SK-N-SH treated with all-trans-retinoic acid at 6 μM for 48 hours (cell line): Measurements from ENCODE around the gene SPCS2.

Experiments
- ARNTL ChIP-seq: fragments of 450-650 bp; formaldehyde crosslinking; IDR thresholded peaks from 2 replicates; pipeline ENCODE4 v1.5.0; 2020; ENCODE audit warnings: low read depth, mild to moderate bottlenecking, moderate library complexity, borderline replicate concordance
- ESRRG ChIP-seq: fragments of 250-450 bp; sonication (Bioruptor Pico); IDR thresholded peaks from 2 replicates; pipeline ENCODE4 v1.6.1; 2021; ENCODE audit warnings: mild to moderate bottlenecking
- OSR1 ChIP-seq: fragments of 250-450 bp; sonication (Bioruptor Pico); IDR thresholded peaks from 2 replicates; pipeline ENCODE4 v1.8.0; 2022; ENCODE audit warnings: moderate library complexity, mild to moderate bottlenecking, inconsistent platforms
- PPARA ChIP-seq: fragments of 250-450 bp; sonication (Bioruptor Pico); IDR thresholded peaks from 2 replicates; pipeline ENCODE4 v1.5.0; 2020; ENCODE audit warnings: mild to moderate bottlenecking, borderline replicate concordance
- RARB ChIP-seq: fragments of 250-450 bp; sonication (Bioruptor Pico); IDR thresholded peaks from 2 replicates; pipeline ENCODE4 v1.8.0; 2021; ENCODE audit warnings: mild to moderate bottlenecking, moderate library complexity
- ZC3H10 ChIP-seq: fragments of 250-450 bp; sonication (Bioruptor Pico); IDR thresholded peaks from 2 replicates; pipeline ENCODE4 v1.5.1; 2021; ENCODE audit warnings: mild to moderate bottlenecking, moderate library complexity
- ZFP3 ChIP-seq: fragments of 250-450 bp; sonication (Bioruptor Pico); IDR thresholded peaks from 2 replicates; pipeline ENCODE4 v1.5.0; 2020; ENCODE audit warnings: mild to moderate bottlenecking, moderate library complexity
- ZFP30 ChIP-seq: fragments of 450-650 bp; formaldehyde crosslinking; IDR thresholded peaks from 2 replicates; pipeline ENCODE4 v1.5.0; 2022; ENCODE audit warnings: mild to moderate bottlenecking, moderate library complexity
- ZNF565 ChIP-seq: fragments of 450-650 bp; formaldehyde crosslinking; conservative IDR thresholded peaks from 2 replicates; pipeline ENCODE4 v1.5.0; 2020; ENCODE audit warnings: low read depth, mild to moderate bottlenecking, moderate library complexity
- ZNF70 ChIP-seq: fragments of 450-650 bp; formaldehyde crosslinking; IDR thresholded peaks from 2 replicates; pipeline ENCODE4 v1.5.0; 2020; ENCODE audit warnings: mild to moderate bottlenecking, moderate library complexity
- ZNF8 ChIP-seq: fragments of 450-650 bp; formaldehyde crosslinking; IDR thresholded peaks from 2 replicates; pipeline ENCODE4 v1.5.0; 2020; ENCODE audit warnings: mild to moderate bottlenecking, moderate library complexity
- TF ChIP-seq, protein P1 (sequence below): fragments of 250-450 bp; sonication (Bioruptor Pico); IDR thresholded peaks from 2 replicates; pipeline ENCODE4 v1.5.1; 2021; ENCODE audit warnings: mild to moderate bottlenecking, moderate library complexity
- TF ChIP-seq, protein P2 (sequence below): fragments of 250-450 bp; sonication (Bioruptor Pico); IDR thresholded peaks from 2 replicates; pipeline ENCODE4 v1.8.0; 2020; ENCODE audit warnings: mild to moderate bottlenecking, moderate library complexity, borderline replicate concordance
- TF ChIP-seq, protein P3 (sequence below): fragments of 250-450 bp; sonication (Bioruptor Pico); IDR thresholded peaks from 2 replicates; pipeline ENCODE4 v1.8.0; 2021; ENCODE audit warnings: low read depth, mild to moderate bottlenecking, moderate library complexity, borderline replicate concordance

DNA sequence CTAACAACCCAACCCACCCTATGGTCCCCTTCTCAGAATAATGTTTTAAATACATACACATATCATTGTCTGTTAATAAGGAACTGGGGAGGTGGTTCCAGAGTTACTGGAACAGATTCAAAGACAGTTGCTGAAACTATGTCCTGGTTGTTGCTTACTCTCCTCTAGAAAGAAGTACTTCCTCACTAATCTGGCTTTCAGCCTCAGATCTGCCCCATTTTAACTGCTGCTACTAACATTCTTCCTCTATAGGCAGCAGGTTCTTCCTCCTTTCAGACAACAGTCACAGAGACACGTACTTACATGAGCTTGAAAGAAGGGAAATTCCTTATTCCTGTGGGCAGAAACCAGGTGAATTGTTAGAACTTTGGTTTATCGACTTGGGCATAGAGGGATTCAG, 31.6 kb downstream of the SPCS2 start:
- TF ChIP-seq ARNTL (CRISPR knock-in tag): no peak
- no peak for TF ChIP-seq ZFP30 (CRISPR knock-in tag)
- TF ChIP-seq PPARA (CRISPR knock-in tag): no peak
- TF ChIP-seq RARB (CRISPR knock-in tag): no peak
- TF ChIP-seq ZNF8 (CRISPR knock-in tag): no peak
- TF ChIP-seq, protein P1, sequence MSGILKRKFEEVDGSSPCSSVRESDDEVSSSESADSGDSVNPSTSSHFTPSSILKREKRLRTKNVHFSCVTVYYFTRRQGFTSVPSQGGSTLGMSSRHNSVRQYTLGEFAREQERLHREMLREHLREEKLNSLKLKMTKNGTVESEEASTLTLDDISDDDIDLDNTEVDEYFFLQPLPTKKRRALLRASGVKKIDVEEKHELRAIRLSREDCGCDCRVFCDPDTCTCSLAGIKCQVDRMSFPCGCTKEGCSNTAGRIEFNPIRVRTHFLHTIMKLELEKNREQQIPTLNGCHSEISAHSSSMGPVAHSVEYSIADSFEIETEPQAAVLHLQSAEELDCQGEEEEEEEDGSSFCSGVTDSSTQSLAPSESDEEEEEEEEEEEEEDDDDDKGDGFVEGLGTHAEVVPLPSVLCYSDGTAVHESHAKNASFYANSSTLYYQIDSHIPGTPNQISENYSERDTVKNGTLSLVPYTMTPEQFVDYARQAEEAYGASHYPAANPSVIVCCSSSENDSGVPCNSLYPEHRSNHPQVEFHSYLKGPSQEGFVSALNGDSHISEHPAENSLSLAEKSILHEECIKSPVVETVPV (CRISPR knock-in tag): no peak
- TF ChIP-seq ZFP3 (CRISPR knock-in tag): no peak
- TF ChIP-seq ZC3H10: no peak
- TF ChIP-seq ESRRG (CRISPR knock-in tag): no peak
- TF ChIP-seq OSR1 (CRISPR knock-in tag): no peak
- TF ChIP-seq, protein P2, sequence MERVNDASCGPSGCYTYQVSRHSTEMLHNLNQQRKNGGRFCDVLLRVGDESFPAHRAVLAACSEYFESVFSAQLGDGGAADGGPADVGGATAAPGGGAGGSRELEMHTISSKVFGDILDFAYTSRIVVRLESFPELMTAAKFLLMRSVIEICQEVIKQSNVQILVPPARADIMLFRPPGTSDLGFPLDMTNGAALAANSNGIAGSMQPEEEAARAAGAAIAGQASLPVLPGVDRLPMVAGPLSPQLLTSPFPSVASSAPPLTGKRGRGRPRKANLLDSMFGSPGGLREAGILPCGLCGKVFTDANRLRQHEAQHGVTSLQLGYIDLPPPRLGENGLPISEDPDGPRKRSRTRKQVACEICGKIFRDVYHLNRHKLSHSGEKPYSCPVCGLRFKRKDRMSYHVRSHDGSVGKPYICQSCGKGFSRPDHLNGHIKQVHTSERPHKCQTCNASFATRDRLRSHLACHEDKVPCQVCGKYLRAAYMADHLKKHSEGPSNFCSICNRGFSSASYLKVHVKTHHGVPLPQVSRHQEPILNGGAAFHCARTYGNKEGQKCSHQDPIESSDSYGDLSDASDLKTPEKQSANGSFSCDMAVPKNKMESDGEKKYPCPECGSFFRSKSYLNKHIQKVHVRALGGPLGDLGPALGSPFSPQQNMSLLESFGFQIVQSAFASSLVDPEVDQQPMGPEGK: no peak
- TF ChIP-seq ZNF565 (CRISPR knock-in tag): no peak
- no peak for TF ChIP-seq ZNF70 (CRISPR knock-in tag)
- TF ChIP-seq, protein P3, sequence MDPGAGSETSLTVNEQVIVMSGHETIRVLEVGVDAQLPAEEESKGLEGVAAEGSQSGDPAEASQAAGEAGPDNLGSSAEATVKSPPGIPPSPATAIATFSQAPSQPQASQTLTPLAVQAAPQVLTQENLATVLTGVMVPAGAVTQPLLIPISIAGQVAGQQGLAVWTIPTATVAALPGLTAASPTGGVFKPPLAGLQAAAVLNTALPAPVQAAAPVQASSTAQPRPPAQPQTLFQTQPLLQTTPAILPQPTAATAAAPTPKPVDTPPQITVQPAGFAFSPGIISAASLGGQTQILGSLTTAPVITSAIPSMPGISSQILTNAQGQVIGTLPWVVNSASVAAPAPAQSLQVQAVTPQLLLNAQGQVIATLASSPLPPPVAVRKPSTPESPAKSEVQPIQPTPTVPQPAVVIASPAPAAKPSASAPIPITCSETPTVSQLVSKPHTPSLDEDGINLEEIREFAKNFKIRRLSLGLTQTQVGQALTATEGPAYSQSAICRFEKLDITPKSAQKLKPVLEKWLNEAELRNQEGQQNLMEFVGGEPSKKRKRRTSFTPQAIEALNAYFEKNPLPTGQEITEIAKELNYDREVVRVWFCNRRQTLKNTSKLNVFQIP (CRISPR knock-in tag): no peak
